Measurements from ENCODE around the gene TOGARAM1.

DNA sequence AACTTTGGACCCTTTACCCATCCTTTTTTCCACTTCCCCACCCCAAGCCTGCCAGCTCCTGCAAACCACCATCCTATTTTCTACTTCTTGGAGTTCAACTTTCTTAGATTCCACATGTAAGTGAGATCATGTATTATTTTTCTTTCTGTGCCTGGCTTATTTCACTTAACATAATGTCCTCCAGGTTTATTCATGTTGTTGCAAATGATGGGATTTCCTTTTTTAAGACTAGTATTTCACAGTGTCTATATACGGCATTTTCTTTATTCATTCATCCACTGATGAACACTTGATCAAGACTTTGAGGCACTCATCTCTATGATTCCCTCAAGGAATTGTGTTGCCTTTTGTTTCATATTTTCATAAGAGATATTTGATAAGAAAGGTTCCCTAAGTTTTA lies 116.3 kb downstream of the TOGARAM1 start:
- TF ChIP-seq, protein P1, sequence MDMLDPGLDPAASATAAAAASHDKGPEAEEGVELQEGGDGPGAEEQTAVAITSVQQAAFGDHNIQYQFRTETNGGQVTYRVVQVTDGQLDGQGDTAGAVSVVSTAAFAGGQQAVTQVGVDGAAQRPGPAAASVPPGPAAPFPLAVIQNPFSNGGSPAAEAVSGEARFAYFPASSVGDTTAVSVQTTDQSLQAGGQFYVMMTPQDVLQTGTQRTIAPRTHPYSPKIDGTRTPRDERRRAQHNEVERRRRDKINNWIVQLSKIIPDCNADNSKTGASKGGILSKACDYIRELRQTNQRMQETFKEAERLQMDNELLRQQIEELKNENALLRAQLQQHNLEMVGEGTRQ (CRISPR knock-in tag; IDR thresholded peaks at IDR 0.05): no peak
- TF ChIP-seq RELA (CRISPR knock-in tag; IDR thresholded peaks at IDR 0.05; ENCODE audit: borderline replicate concordance) (no peak), FOXK1 (CRISPR knock-in tag; IDR thresholded peaks at IDR 0.05) (no peak), FOXP1 (CRISPR knock-in tag; IDR thresholded peaks at IDR 0.05; ENCODE audit: borderline replicate concordance) (no peak)
- TF ChIP-seq, protein P2, sequence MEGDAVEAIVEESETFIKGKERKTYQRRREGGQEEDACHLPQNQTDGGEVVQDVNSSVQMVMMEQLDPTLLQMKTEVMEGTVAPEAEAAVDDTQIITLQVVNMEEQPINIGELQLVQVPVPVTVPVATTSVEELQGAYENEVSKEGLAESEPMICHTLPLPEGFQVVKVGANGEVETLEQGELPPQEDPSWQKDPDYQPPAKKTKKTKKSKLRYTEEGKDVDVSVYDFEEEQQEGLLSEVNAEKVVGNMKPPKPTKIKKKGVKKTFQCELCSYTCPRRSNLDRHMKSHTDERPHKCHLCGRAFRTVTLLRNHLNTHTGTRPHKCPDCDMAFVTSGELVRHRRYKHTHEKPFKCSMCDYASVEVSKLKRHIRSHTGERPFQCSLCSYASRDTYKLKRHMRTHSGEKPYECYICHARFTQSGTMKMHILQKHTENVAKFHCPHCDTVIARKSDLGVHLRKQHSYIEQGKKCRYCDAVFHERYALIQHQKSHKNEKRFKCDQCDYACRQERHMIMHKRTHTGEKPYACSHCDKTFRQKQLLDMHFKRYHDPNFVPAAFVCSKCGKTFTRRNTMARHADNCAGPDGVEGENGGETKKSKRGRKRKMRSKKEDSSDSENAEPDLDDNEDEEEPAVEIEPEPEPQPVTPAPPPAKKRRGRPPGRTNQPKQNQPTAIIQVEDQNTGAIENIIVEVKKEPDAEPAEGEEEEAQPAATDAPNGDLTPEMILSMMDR (IDR thresholded peaks at IDR 0.05): no peak
- TF ChIP-seq, protein P3, sequence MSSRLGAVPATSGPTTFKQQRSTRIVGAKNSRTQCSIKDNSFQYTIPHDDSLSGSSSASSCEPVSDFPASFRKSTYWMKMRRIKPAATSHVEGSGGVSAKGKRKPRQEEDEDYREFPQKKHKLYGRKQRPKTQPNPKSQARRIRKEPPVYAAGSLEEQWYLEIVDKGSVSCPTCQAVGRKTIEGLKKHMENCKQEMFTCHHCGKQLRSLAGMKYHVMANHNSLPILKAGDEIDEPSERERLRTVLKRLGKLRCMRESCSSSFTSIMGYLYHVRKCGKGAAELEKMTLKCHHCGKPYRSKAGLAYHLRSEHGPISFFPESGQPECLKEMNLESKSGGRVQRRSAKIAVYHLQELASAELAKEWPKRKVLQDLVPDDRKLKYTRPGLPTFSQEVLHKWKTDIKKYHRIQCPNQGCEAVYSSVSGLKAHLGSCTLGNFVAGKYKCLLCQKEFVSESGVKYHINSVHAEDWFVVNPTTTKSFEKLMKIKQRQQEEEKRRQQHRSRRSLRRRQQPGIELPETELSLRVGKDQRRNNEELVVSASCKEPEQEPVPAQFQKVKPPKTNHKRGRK (CRISPR knock-in tag; IDR thresholded peaks at IDR 0.05; ENCODE audit: borderline replicate concordance): no peak
- TF ChIP-seq, protein P4, sequence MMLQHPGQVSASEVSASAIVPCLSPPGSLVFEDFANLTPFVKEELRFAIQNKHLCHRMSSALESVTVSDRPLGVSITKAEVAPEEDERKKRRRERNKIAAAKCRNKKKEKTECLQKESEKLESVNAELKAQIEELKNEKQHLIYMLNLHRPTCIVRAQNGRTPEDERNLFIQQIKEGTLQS (CRISPR knock-in tag; conservative IDR thresholded peaks at IDR 0.05): no peak
- TF ChIP-seq, protein P5, sequence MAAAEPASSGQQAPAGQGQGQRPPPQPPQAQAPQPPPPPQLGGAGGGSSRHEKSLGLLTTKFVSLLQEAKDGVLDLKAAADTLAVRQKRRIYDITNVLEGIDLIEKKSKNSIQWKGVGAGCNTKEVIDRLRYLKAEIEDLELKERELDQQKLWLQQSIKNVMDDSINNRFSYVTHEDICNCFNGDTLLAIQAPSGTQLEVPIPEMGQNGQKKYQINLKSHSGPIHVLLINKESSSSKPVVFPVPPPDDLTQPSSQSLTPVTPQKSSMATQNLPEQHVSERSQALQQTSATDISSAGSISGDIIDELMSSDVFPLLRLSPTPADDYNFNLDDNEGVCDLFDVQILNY (CRISPR knock-in tag; IDR thresholded peaks at IDR 0.05): no peak
- TF ChIP-seq, protein P6, sequence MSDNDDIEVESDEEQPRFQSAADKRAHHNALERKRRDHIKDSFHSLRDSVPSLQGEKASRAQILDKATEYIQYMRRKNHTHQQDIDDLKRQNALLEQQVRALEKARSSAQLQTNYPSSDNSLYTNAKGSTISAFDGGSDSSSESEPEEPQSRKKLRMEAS (CRISPR knock-in tag; IDR thresholded peaks at IDR 0.05): no peak

All from WTC11 (cell line).